SK-N-MC (cell line): Measurements from ENCODE around the gene FNDC3B.

Experiments used
- EZH2 ChIP-seq: fragments of 200-600 bp; sonication (generic); IDR thresholded peaks from one replicate; pipeline ENCODE4 v1.6.1; 2017; ENCODE audit warnings: antibody characterized with exemption
- FOXP2 ChIP-seq: optimal IDR thresholded peaks from 2 replicates; pipeline ENCODE3; 2011; ENCODE audit warnings: mild to moderate bottlenecking, moderate library complexity; ENCODE audit not compliant: insufficient read depth; ENCODE audit errors: extremely low read length, control extremely low read depth
- POLR2AphosphoS5 ChIP-seq: IDR thresholded peaks from 2 replicates; pipeline ENCODE4 v1.6.1; 2012; ENCODE audit warnings: mild to moderate bottlenecking, low read depth, low read length, borderline replicate concordance

DNA sequence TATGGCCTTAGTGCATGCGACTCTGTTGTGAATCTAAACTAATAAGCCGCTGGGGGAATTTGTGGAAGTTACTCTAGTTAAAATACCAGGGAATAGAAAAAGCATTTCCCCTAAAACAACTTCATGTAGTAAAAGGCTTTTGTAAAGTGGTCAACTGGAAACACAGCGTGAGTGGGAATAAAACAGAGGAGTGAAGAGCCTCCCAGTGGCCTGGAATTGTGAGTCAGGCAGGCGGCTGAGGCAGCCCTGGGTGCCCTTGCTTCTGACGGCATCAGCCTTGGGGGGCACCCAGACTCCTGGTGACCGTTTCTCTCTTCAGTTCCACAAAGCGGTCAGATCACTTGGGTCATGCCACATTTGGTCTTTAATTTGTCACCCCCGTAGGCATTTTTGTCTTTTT lies 300.5 kb downstream of the FNDC3B start:
- TF ChIP-seq POLR2AphosphoS5 (no peak), EZH2 (no peak), FOXP2 (no peak)
